ENCODE measurements around the gene TEX48. TPM values are rescaled to one million over a fixed set of nuclear protein-coding genes. Genes with fewer than 3 reads are reported as not detected.

Gene TEX48
- total RNA-seq, 2 donors from 2014 or later: not detected

- H3K9ac ChIP-seq (ENCODE audit: low read depth in 2 of 2, low read length in 2 of 2): no peak overlapping the region
- H3K4me3 ChIP-seq: no peak overlapping the region
- no peak overlapping the region for H3K27ac ChIP-seq
- intact Hi-C loops (cut with DNase I): no loop called here
- no peaks in the 10 kb centered on the region for H3K4me1 ChIP-seq
- TF ChIP-seq, protein P1, sequence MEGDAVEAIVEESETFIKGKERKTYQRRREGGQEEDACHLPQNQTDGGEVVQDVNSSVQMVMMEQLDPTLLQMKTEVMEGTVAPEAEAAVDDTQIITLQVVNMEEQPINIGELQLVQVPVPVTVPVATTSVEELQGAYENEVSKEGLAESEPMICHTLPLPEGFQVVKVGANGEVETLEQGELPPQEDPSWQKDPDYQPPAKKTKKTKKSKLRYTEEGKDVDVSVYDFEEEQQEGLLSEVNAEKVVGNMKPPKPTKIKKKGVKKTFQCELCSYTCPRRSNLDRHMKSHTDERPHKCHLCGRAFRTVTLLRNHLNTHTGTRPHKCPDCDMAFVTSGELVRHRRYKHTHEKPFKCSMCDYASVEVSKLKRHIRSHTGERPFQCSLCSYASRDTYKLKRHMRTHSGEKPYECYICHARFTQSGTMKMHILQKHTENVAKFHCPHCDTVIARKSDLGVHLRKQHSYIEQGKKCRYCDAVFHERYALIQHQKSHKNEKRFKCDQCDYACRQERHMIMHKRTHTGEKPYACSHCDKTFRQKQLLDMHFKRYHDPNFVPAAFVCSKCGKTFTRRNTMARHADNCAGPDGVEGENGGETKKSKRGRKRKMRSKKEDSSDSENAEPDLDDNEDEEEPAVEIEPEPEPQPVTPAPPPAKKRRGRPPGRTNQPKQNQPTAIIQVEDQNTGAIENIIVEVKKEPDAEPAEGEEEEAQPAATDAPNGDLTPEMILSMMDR (IDR thresholded peaks at IDR 0.05): peak; percentile 68
- H3K9me3 ChIP-seq: no peaks in the 10 kb centered on the region
- H3K27me3 ChIP-seq: no peaks in the 10 kb centered on the region
- DNase-seq: peak; percentile 63
- H3K36me3 ChIP-seq: no peaks in the 10 kb centered on the region
Measured at GRCh38 chr9:114662081-114662989, 19.7 kb downstream of the TEX48 start.

- H3K27ac ChIP-seq: no peak within 1 kb of the TSS
- no peaks in the 10 kb centered on the region for H3K4me1 ChIP-seq
- TF ChIP-seq, protein P1 (IDR thresholded peaks at IDR 0.05): no peak
- H3K36me3 ChIP-seq: no peaks in the 10 kb centered on the region
- no peaks in the 10 kb centered on the region for H3K27me3 ChIP-seq
- H3K9ac ChIP-seq (ENCODE audit: low read depth in 2 of 2, low read length in 2 of 2): no peak within 1 kb of the TSS
- DNase-seq: no peak
- intact Hi-C loops (cut with DNase I): loop anchor here (2.0 to 5.0 kb wide), 2 partner anchors 19 to 170 kb away; no protein-coding TSS in a partner anchor
- H3K9me3 ChIP-seq: no peaks in the 10 kb centered on the region
- H3K4me3 ChIP-seq: no peak within 1 kb of the TSS
Measured at GRCh38 chr9:114657705-114658104, 24.3 kb downstream of the TEX48 start, which contains the start of gene TEX53. TEX53 (minus strand) TSS chr9:114657805; CDS start chr9:114657774, 31 bp downstream.

- no peak for DNase-seq
Measured at GRCh38 chr9:114656301-114656700, 25.7 kb downstream of the TEX48 start.

GRCh38 chr9:114655689-114656088 is 26.3 kb downstream of the TEX48 start:
- Histone ChIP-seq H3K4me1 (no peaks in the 10 kb centered on the region), H3K27ac (no peak overlapping the region), H3K9ac (ENCODE audit: low read depth in 2 of 2, low read length in 2 of 2) (no peak overlapping the region), H3K36me3 (no peaks in the 10 kb centered on the region), H3K4me3 (no peak overlapping the region), H3K9me3 (no peaks in the 10 kb centered on the region), H3K27me3 (no peaks in the 10 kb centered on the region)
- no peak for DNase-seq
- TF ChIP-seq, protein P1 (IDR thresholded peaks at IDR 0.05): no peak
- intact Hi-C loops (cut with DNase I): loop anchor here (2.0 to 5.0 kb wide), 2 partner anchors 168 to 251 kb away; no protein-coding TSS in a partner anchor

More at GRCh38 chr9:114656301-114656700, 25.7 kb downstream of the TEX48 start:
- H3K36me3 ChIP-seq: no peaks in the 10 kb centered on the region
- H3K9me3 ChIP-seq: no peaks in the 10 kb centered on the region
- H3K27ac ChIP-seq: no peak overlapping the region
- no peaks in the 10 kb centered on the region for H3K4me1 ChIP-seq
- no peaks in the 10 kb centered on the region for H3K27me3 ChIP-seq
- TF ChIP-seq, protein P1 (IDR thresholded peaks at IDR 0.05): no peak
- no peak overlapping the region for H3K4me3 ChIP-seq
- no peak overlapping the region for H3K9ac ChIP-seq (ENCODE audit: low read depth in 2 of 2, low read length in 2 of 2)
- intact Hi-C loops (cut with DNase I): loop anchor here (5.0 kb wide), 1 partner anchor 169 kb away; no protein-coding TSS in a partner anchor

DNA sequence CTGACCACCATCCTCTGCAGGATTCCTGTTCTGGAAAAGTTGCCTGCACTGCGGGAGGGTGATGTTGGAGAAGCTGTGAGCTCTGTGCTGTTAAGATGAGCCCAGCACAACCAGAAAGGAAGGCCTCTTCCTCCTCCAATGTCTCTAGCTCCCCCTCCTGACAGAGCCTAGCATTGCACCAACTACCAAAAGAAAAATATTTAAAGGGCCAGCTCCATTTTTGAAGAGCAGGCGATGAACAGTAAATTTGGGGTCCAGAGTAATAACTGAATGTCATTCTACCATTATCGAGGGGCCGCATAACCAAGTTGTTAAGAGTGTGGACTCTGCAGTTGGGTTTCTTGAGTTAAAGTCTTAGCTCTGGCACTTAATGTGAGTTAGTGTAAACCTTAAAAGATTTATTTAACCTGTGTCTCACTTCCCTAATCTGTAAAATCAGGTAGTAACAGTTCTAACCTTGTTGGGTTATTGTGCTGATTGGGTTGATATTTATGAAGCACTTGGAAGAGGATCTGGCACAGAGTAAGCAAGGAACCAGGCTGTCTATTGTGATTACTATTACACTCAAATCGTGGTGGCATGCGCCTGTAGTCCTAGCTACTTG is 28.3 kb downstream of the TEX48 start:
- intact Hi-C loops (cut with DNase I): loop anchor here (2.0 to 5.0 kb wide), 2 partner anchors 116 to 249 kb away; no protein-coding TSS in a partner anchor

More for the DNA sequence above, 28.3 kb downstream of the TEX48 start:
- no peaks in the 10 kb centered on the region for H3K4me1 ChIP-seq
- DNase-seq: peak; percentile 86
- H3K9ac ChIP-seq (ENCODE audit: low read depth in 2 of 2, low read length in 2 of 2): no peak overlapping the region
- no peak overlapping the region for H3K27ac ChIP-seq
- H3K36me3 ChIP-seq: no peaks in the 10 kb centered on the region
- H3K4me3 ChIP-seq: no peak overlapping the region
- no peaks in the 10 kb centered on the region for H3K27me3 ChIP-seq
- TF ChIP-seq, protein P1 (IDR thresholded peaks at IDR 0.05): peak; percentile 93
- H3K9me3 ChIP-seq: no peaks in the 10 kb centered on the region

All from colonic mucosa (tissue), 4 donors.